GM04503 (cell line): ENCODE data around the gene EIF5AL1.
"Not testable (repeated sequence)": the region's sequence is repeated elsewhere in the genome, so short reads cannot be mapped to it uniquely, and the experiment has no call there.

ENCODE experiments used
- DNase-seq: peaks from one replicate; pipeline ENCODE4 v3.0.0-alpha.2; 2012; ENCODE audit warnings: low read depth

The EIF5AL1 gene

GRCh38 chr10:79509306-79509933, 2.9 kb upstream of the EIF5AL1 start:
- DNase-seq = not testable (repeated sequence)

GRCh38 chr10:79509934-79510508, 2.3 kb upstream of the EIF5AL1 start:
- not testable (repeated sequence) for DNase-seq

- DNase-seq = not testable (repeated sequence)
Observed at GRCh38 chr10:79516532-79517205, 4.3 kb downstream of the EIF5AL1 start.

GRCh38 chr10:79517567-79517966, 5.2 kb downstream of the EIF5AL1 start:
- DNase-seq = not testable (repeated sequence)

- DNase-seq = not testable (repeated sequence)
Observed at GRCh38 chr10:79521751-79522150, 9.4 kb downstream of the EIF5AL1 start.

GRCh38 chr10:79522464-79522863, 10.1 kb downstream of the EIF5AL1 start:
- not testable (repeated sequence) for DNase-seq

- not testable (repeated sequence) for DNase-seq
Observed at GRCh38 chr10:79523157-79523853, 11.0 kb downstream of the EIF5AL1 start.

- not testable (repeated sequence) for DNase-seq
Observed at GRCh38 chr10:79525049-79525710, 12.8 kb downstream of the EIF5AL1 start.

- DNase-seq = not testable (repeated sequence)
Observed at GRCh38 chr10:79528261-79528660, 15.9 kb downstream of the EIF5AL1 start.

- DNase-seq = not testable (repeated sequence)
Observed at GRCh38 chr10:79533142-79533902, 21.0 kb downstream of the EIF5AL1 start.

GRCh38 chr10:79533903-79534175, 21.5 kb downstream of the EIF5AL1 start:
- not testable (repeated sequence) for DNase-seq

- DNase-seq = not testable (repeated sequence)
Observed at GRCh38 chr10:79538311-79538710, 26.0 kb downstream of the EIF5AL1 start.

- DNase-seq = not testable (repeated sequence)
Observed at GRCh38 chr10:79540930-79541329, 28.6 kb downstream of the EIF5AL1 start.

- no peak for DNase-seq
Observed at GRCh38 chr10:79542626-79543025, 30.3 kb downstream of the EIF5AL1 start.

- DNase-seq = not testable (repeated sequence)
Observed at GRCh38 chr10:79544408-79544807, 32.1 kb downstream of the EIF5AL1 start.

GRCh38 chr10:79544926-79545659, 32.8 kb downstream of the EIF5AL1 start:
- DNase-seq = not testable (repeated sequence)

- not testable (repeated sequence) for DNase-seq
Observed at GRCh38 chr10:79547128-79547527, 34.8 kb downstream of the EIF5AL1 start.

- no peak for DNase-seq
Observed at GRCh38 chr10:79547973-79548372, 35.6 kb downstream of the EIF5AL1 start.

- DNase-seq = no peak
Observed at GRCh38 chr10:79552143-79552542, 39.8 kb downstream of the EIF5AL1 start.
